ENCODE data around the gene STX2. TPM values are rescaled to one million over a fixed set of nuclear protein-coding genes. Genes with fewer than 3 reads are reported as not detected.

The STX2 gene
- total and polyA plus RNA-seq, 2 experiments from 2014 or later, result 16.4 to 35.4 TPM

- peaks cover 7% of the 10 kb centered on the region; the same call in 2 of the 3 replicates for H3K9me3 Mint-ChIP-seq
- Histone ChIP-seq H3K79me2 (replicated peaks; ENCODE audit: insufficient read depth) (no peaks in the 10 kb centered on the region), H2AFZ (no peak overlapping the region), H3K36me3 (ENCODE audit: insufficient read depth) (peaks cover 7% of the 10 kb centered on the region; the same call in 1 of the 2 replicates), H3K27ac (ENCODE audit: low read depth) (peak overlapping the region; percentile 87), H3K9me2 (ENCODE audit: insufficient read depth) (no peaks in the 10 kb centered on the region), H3F3A (replicated peaks; ENCODE audit: low read depth) (no peaks in the 10 kb centered on the region), H3K4me3 (peak overlapping the region; percentile 37), H3K4me1 (ENCODE audit: insufficient read depth) (peaks cover 56% of the 10 kb centered on the region), H3K27me3 (ENCODE audit: insufficient read depth) (no peaks in the 10 kb centered on the region), H4K20me1 (replicated peaks; ENCODE audit: insufficient read depth) (no peaks in the 10 kb centered on the region), H3K4me2 (peak overlapping the region; percentile 58)
- DNase-seq (ENCODE audit: low spot score), result peak; percentile 62
- 0 out of 2 replicates have a peak overlapping the region, but pooled peaks have one; percentile 93 for H3K27ac Mint-ChIP-seq
- peak overlapping the region; percentile 59 for H3K4me3 Mint-ChIP-seq
- peak; percentile 56 for ATAC-seq
- peaks cover 13% of the 10 kb centered on the region for H3K27me3 Mint-ChIP-seq (ENCODE audit: insufficient read depth, low read depth, poor library complexity)
- H3K4me1 Mint-ChIP-seq, result peaks cover 44% of the 10 kb centered on the region
- TF ChIP-seq CREB1 (CRISPR knock-in tag; IDR thresholded peaks at IDR 0.05; ENCODE audit: low read depth) (no peak), JUNB (IDR thresholded peaks at IDR 0.05; ENCODE audit: unreplicated experiment) (no peak), REST (IDR thresholded peaks at IDR 0.05; ENCODE audit: unreplicated experiment) (no peak), CTCF (conservative IDR thresholded peaks at IDR 0.05; ENCODE audit: low read depth in 2 of 2) (no peak), POLR2AphosphoS5 (IDR thresholded peaks at IDR 0.05; ENCODE audit: low read depth) (no peak), STAT1 (IDR thresholded peaks at IDR 0.05; ENCODE audit: unreplicated experiment) (no peak), EZH2phosphoT487 (IDR thresholded peaks at IDR 0.05; ENCODE audit: unreplicated experiment) (no peak), ETS1 (IDR thresholded peaks at IDR 0.05) (no peak), EZH2 (IDR thresholded peaks at IDR 0.05; ENCODE audit: low read depth, unreplicated experiment) (no peak), ZNF331 (CRISPR knock-in tag; IDR thresholded peaks at IDR 0.05; ENCODE audit: low read depth) (no peak), ZNF114 (CRISPR knock-in tag; IDR thresholded peaks at IDR 0.05) (no peak), NANOG (IDR thresholded peaks at IDR 0.05; ENCODE audit: borderline replicate concordance) (no peak)
- TF ChIP-seq, protein P1, sequence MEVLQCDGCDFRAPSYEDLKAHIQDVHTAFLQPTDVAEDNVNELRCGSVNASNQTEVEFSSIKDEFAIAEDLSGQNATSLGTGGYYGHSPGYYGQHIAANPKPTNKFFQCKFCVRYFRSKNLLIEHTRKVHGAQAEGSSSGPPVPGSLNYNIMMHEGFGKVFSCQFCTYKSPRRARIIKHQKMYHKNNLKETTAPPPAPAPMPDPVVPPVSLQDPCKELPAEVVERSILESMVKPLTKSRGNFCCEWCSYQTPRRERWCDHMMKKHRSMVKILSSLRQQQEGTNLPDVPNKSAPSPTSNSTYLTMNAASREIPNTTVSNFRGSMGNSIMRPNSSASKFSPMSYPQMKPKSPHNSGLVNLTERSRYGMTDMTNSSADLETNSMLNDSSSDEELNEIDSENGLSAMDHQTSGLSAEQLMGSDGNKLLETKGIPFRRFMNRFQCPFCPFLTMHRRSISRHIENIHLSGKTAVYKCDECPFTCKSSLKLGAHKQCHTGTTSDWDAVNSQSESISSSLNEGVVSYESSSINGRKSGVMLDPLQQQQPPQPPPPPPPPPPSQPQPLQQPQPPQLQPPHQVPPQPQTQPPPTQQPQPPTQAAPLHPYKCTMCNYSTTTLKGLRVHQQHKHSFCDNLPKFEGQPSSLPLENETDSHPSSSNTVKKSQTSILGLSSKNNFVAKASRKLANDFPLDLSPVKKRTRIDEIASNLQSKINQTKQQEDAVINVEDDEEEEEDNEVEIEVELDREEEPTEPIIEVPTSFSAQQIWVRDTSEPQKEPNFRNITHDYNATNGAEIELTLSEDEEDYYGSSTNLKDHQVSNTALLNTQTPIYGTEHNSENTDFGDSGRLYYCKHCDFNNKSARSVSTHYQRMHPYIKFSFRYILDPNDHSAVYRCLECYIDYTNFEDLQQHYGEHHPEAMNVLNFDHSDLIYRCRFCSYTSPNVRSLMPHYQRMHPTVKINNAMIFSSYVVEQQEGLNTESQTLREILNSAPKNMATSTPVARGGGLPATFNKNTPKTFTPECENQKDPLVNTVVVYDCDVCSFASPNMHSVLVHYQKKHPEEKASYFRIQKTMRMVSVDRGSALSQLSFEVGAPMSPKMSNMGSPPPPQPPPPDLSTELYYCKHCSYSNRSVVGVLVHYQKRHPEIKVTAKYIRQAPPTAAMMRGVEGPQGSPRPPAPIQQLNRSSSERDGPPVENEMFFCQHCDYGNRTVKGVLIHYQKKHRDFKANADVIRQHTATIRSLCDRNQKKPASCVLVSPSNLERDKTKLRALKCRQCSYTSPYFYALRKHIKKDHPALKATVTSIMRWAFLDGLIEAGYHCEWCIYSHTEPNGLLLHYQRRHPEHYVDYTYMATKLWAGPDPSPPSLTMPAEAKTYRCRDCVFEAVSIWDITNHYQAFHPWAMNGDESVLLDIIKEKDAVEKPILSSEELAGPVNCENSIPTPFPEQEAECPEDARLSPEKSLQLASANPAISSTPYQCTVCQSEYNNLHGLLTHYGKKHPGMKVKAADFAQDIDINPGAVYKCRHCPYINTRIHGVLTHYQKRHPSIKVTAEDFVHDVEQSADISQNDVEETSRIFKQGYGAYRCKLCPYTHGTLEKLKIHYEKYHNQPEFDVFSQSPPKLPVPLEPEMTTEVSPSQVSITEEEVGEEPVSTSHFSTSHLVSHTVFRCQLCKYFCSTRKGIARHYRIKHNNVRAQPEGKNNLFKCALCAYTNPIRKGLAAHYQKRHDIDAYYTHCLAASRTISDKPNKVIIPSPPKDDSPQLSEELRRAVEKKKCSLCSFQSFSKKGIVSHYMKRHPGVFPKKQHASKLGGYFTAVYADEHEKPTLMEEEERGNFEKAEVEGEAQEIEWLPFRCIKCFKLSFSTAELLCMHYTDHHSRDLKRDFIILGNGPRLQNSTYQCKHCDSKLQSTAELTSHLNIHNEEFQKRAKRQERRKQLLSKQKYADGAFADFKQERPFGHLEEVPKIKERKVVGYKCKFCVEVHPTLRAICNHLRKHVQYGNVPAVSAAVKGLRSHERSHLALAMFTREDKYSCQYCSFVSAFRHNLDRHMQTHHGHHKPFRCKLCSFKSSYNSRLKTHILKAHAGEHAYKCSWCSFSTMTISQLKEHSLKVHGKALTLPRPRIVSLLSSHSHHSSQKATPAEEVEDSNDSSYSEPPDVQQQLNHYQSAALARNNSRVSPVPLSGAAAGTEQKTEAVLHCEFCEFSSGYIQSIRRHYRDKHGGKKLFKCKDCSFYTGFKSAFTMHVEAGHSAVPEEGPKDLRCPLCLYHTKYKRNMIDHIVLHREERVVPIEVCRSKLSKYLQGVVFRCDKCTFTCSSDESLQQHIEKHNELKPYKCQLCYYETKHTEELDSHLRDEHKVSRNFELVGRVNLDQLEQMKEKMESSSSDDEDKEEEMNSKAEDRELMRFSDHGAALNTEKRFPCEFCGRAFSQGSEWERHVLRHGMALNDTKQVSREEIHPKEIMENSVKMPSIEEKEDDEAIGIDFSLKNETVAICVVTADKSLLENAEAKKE (CRISPR knock-in tag; IDR thresholded peaks at IDR 0.05), result no peak
- H3K36me3 Mint-ChIP-seq (ENCODE audit: low read depth), result peaks cover 19% of the 10 kb centered on the region
Measured at GRCh38 chr12:130788515-130788914, 50.5 kb downstream of the STX2 start.

Measured in GM23338 (cell line).